NCI-H1694 treated with DMSO at 0.1 percent for 48 hours (cell line): ENCODE data around the gene MLIP.

ENCODE experiments used
- DNase-seq: peaks from one replicate; lab custom pipeline; 2025; lab: John Stamatoyannopoulos, UW

MLIP gene

GRCh38 chr6:54097753-54098152 lies 13.5 kb upstream of the MLIP start:
- DNase-seq, result no peak

DNA sequence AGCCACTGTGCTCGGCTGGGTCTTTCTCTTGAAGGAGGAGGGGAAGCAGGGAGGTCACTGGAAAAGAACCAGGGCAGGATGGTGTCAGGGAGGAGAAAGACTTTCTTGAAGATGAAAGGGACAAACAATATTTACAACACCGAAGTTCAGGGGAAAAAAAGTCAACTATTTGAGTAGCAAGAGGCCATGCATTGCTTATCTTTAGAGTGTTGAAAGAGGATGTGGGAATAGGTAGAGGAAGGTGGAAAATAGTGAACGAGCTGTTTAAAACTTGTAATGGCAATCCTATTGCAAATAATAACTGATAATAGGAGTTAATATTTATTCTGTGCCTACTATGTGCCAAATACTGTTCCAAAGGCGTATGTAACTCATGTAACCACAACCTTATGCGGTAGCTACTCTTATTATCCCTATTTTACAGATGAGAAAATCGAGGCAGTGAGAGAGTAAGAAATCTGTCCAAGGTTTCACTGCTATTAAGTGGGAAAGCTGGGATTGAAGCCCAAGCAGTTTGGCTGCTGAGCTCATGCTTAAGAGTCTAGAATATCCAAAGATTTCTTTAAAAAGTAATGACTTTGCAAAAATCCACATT lies 12.7 kb upstream of the MLIP start:
- DNase-seq, result no peak

- no peak for DNase-seq
Measured at GRCh38 chr6:54099225-54099624, 12.0 kb upstream of the MLIP start.

GRCh38 chr6:54100411-54101006 lies 10.7 kb upstream of the MLIP start:
- DNase-seq, result no peak

- no peak for DNase-seq
Measured at GRCh38 chr6:54102238-54102637, 9.0 kb upstream of the MLIP start.

- no peak for DNase-seq
Measured at GRCh38 chr6:54103497-54103896, 7.7 kb upstream of the MLIP start.

DNA sequence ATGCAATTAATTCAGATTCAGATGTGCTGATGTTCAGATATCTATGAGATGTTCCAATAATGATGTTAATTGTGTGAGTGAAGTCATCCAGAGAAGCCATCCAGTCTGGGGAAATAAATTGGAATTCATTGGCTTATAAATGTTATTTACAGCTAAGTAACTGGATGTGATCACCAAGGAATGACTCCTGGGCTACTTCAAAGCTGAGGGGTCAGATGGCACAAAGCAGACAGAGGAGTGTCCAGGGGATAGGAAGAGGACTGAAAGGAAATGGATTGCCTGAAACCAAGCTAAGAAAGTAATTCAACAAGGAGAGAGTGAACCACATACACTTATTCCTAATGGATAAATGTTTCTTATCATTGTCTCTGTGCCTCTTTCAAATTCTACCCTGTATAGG lies 4.5 kb upstream of the MLIP start:
- DNase-seq, result no peak

DNA sequence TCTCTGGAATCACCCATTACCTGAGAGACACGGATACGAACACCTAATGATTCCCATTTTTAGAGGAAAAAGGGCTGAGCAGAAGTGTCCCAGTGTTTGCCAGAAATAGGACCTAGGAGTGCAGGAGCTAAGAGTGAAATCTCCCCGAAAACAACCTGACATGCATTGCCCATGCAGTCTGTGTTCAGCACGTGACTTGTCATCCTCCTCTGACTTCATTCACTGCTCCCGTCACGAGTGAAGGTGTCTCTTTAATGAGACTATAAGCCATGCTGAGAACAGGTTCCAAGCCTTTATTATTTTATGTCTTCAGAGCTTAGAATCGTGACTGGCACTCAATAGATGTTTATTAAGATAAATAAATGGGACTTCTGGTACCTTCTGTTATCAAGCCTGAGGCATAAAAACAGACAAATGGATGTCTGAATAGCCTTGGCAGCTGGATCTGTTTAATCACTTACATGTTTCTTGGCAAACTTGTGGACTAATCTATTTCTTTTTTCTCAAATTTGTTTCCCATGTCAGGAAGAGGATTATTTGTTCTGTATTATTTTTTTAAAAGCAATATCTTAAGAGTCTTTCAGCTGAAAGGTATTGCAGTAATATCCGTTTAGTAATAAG lies 3.7 kb upstream of the MLIP start:
- DNase-seq, result no peak

DNA sequence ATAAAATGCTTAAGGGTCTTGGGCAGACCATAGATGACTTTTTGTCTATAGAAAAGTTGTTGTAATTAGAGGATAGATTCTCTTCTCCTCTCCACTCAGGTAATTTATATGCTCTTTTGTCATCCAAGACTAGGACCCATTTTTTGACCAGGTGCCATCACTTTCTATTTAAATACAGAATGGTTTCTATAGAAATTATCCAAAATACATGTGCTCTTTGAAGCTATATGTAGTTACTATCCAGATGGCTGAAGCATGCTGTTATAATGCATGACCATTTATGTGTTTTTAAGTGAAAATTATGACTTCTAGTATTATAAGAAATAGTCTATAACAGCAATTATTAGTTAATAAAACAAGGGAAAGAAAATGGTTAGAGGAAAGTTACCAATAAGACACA lies 3.0 kb upstream of the MLIP start:
- no peak for DNase-seq

DNA sequence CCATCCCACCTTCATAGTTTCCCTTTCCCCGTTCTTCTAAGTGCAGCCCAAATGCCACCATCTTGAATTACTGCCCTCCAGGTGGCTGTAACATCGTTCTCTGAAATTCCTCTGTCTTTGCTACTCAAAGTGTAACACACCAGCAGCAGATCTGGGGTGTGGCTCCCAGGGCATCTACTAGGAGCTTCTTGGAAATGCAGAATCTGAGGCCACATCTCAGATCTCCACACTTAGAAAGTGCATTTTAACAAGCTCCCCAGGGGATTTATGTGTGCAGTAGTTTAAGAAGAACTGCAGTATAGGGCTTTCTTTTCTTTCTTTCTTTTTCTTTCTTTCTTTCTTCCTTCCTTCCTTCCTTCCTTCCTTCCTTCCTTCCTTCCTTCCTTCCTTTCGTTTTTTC lies 1.7 kb upstream of the MLIP start:
- no peak for DNase-seq

GRCh38 chr6:54112151-54112650 lies 958 bp downstream of the MLIP start:
- no peak for DNase-seq

DNA sequence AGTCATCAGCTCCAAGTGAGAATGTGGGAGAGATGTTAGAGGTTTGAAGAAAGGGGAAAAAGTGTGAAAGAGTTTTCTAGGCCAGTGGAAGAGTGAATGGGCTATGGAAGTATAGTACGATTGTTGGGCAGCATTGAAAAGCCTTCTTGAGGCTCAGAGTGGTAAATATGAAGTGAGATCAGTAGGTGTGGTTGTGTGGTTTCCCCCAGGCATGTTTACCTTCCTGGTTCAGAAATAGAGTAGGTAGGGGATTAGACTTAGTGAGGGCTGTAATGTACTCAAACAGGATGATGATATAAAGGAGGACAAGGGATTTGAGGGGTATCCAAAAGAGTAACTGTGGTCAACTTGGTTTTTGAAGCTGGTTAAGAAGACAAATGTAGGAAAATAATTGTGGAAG lies 3.7 kb downstream of the MLIP start:
- DNase-seq, result no peak

DNA sequence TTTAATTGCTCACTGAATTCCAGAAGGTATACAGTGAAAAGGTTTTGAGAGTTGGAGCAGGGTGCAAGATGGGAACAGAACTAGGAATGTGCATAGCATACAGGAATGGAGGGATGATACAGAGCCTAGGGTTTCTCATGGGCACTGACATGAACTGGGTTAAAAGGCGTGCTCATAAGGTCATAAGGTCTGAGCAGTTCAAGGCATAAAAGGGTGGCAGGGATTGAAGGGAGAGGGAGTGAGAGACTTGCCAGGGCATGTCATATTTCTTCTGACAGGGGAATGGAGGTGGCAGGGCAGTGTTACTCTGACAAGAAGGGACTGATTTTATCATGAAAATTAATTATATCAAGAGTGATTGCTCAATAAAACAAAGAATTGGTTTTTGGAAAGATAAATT lies 4.7 kb downstream of the MLIP start:
- DNase-seq, result no peak

- no peak for DNase-seq
Measured at GRCh38 chr6:54118117-54118516, 6.9 kb downstream of the MLIP start.

DNA sequence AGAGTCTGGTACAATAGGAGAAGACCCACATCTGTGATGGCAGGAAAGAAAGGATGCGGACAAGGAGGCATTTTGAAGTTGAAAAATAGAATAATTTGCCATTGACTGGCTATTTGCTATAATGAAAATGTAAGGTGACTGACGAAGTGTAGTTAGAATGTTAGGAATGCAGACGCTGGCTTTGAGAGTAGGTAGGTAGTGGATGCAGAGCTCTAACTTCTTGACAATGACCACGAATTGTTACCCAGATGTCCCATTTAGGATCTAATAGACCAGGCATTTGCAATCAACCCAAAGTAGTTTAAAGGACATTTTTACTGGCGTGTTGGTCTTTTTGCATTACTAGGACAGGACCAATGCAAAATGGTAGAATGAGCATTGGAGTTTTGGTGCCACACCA lies 14.2 kb downstream of the MLIP start:
- no peak for DNase-seq

DNA sequence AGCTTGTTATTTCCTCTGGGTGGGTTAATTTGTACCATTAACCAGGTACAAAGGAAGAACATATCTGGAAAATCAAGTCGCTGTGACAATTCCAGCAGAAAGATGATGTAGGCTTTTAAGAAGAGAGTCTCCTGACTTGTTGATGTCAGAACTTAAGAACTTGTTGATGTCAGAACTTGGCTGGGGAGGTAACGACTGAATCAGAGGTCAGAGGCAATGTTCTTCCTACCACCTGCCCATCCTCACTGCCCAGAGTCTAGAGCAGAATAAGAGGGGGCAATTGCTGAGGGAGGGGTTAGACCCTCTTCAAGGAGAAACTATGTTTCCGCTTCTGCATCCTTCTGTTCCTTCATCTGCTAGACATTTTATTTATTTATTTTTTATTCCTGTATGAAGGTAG lies 18.9 kb downstream of the MLIP start:
- DNase-seq, result no peak

GRCh38 chr6:54132587-54132986 lies 21.3 kb downstream of the MLIP start:
- DNase-seq, result no peak

- DNase-seq, result no peak
Measured at GRCh38 chr6:54133186-54133585, 21.9 kb downstream of the MLIP start.

DNA sequence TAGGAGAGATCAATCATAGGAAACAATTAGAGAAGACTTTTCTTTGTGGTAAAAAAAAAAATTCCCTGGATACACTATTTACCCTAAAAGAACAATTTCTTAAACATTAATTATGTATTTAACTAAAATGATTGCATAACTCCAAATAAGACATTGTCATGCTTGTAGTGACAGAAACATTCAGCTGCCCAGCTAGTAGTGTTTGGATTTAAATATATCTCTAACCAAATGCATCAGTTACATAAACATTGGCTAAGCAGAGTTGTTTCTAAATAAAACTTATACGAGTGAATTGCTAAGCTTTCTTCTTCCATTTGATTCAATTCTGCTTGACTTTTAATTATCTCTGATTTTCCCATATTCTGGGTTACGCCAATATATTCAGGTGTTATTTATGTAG lies 23.7 kb downstream of the MLIP start:
- DNase-seq, result no peak

DNA sequence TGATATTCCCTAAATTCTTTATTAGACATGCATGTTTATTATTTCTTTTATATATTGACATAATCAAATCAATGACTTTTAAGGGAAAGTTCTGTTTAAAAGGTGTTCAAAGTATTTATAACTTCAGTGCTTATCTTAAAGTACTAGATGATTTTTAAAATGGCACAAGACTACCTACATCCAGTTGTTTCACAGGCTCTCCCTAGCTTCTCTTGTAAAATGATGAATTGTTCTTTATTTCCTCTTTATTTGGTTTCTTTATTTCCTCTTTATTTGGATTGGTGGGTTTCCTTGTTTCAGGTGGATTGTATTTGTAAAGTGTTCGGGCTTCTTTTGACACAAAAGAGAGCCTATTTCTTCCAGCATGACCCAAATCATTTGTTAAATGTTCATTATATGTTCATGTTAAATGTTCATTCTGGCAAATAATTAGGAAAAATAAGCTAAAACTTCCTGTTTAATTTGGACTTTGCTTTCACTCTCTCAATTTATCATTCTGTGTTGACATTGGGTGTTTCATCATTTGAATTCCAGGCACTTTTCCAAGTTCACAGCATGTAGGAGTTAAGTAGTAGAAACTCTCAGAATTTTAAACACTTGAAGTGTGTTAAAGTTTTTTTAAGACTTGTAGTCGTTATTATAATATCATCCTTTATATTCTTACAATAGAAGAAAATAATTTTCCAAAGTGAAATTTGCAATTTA lies 24.6 kb downstream of the MLIP start:
- no peak for DNase-seq

DNA sequence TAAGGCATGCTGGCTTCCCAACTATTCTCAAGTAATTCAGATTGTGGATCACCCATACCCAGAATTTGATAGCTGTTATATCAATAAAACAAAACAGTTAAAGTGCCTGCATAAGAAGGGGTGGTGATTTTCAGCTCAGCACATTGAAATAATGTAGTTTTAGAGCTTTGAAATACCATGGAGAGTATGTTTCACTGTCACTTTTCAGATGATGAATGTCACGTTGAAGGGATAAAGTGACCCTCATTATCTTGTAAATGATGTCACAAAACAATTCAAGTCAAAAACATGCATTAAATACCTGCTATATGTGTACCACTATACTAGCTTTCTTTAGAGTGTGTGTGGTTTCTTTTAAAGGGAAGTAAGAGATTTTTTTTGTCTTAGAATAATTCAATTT lies 27.6 kb downstream of the MLIP start:
- no peak for DNase-seq

GRCh38 chr6:54140811-54141210 lies 29.6 kb downstream of the MLIP start:
- DNase-seq, result no peak

GRCh38 chr6:54142889-54143519 lies 31.8 kb downstream of the MLIP start:
- no peak for DNase-seq
